Choroid plexus epithelial cell (primary cell): ENCODE measurements around the gene ASIC3.

ENCODE experiments used
- DNase-seq: peaks from one replicate; pipeline ENCODE4 v3.0.0-alpha.2; 2010; ENCODE audit warnings: low read depth
- H3K4me3 ChIP-seq: 2 replicates; pipeline ENCODE4 v1.5.1; 2011; ENCODE audit warnings: low read depth, mild to moderate bottlenecking, control low read depth, low read length, moderate library complexity
- TF ChIP-seq, protein P1 (sequence below): conservative IDR thresholded peaks from 2 replicates; pipeline ENCODE4 v1.5.1; 2011; ENCODE audit warnings: low read depth, mild to moderate bottlenecking, control low read depth, inconsistent platforms, low read length, moderate library complexity

Gene ASIC3

DNA sequence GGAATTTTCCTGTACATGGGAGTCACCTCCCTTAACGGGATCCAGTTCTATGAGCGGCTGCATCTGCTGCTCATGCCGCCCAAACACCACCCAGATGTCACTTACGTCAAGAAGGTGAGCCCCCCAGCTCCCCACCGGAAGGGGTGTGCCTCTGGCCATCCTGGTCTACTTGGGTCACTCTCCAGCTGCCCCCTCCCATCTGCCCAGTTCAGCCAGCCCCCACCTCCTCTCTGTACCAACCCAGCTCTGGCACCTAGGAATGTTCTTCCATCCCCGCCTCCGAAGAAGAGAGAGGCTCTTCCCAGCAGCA, 27.3 kb downstream of the ASIC3 start:
- DNase-seq = no peak
- TF ChIP-seq, protein P1, sequence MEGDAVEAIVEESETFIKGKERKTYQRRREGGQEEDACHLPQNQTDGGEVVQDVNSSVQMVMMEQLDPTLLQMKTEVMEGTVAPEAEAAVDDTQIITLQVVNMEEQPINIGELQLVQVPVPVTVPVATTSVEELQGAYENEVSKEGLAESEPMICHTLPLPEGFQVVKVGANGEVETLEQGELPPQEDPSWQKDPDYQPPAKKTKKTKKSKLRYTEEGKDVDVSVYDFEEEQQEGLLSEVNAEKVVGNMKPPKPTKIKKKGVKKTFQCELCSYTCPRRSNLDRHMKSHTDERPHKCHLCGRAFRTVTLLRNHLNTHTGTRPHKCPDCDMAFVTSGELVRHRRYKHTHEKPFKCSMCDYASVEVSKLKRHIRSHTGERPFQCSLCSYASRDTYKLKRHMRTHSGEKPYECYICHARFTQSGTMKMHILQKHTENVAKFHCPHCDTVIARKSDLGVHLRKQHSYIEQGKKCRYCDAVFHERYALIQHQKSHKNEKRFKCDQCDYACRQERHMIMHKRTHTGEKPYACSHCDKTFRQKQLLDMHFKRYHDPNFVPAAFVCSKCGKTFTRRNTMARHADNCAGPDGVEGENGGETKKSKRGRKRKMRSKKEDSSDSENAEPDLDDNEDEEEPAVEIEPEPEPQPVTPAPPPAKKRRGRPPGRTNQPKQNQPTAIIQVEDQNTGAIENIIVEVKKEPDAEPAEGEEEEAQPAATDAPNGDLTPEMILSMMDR = no peak
- H3K4me3 ChIP-seq = no peak overlapping the region

DNA sequence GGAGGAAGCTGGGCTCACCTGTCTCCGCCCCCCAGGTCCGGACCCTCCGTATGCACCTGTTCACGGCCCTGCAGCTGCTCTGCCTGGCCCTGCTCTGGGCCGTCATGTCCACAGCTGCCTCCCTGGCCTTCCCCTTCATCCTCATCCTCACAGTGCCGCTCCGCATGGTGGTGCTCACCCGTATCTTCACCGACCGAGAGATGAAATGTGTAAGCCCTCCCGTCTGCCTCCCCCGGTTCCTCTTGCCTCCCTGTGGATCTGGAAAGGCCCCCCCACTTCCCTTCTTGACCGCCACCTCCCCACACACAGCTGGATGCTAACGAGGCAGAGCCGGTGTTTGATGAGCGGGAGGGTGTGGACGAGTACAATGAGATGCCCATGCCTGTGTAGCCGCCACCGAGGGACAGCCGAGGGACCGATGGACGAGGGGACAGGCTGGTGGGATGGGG, 27.7 kb downstream of the ASIC3 start:
- TF ChIP-seq, protein P1 = no peak
- H3K4me3 ChIP-seq = no peak overlapping the region
- no peak for DNase-seq

DNA sequence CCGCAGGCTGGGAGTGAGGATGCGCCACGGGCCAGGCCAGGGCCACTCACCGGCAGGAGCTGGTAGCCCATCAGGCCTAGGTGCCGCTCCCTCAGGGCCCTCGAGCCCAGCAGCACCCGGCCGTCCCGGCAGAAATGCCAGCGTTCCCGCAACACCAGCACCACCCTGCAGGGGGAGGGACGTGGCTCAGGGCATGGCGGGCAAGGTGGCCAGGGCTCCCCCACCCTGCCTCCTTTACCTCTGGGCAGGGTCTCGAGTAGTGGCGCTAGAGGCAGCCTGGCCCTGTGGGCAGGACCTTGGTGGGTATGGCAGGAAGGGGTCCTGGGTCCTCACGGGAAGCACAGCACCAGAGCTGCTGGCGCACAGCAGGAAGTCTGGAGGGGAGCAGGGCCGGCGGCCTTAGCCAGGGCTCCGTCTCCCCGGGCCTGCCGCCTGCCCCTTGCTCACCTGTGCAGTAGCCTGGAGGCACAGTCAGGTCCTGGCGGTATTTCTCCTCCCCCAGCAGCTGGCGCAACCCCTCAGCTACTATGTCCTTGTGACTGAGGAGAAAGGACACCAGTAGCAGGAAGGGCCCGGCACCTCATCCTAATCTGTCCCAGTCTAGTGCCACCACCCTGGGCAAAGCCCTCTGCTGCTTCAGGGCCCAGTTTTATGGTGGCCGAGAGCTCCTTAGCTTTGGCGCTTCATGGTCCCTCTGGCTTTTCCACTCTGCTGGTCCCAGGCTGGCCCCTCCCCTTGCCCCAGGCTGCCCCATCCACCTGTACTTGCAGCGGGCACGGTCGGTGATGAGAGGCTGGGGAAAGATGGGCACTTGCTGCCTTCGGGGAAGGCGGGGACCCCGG, 28.8 kb downstream of the ASIC3 start:
- TF ChIP-seq, protein P1 = peak; percentile 51
- DNase-seq = no peak
- H3K4me3 ChIP-seq = no peak overlapping the region

DNA sequence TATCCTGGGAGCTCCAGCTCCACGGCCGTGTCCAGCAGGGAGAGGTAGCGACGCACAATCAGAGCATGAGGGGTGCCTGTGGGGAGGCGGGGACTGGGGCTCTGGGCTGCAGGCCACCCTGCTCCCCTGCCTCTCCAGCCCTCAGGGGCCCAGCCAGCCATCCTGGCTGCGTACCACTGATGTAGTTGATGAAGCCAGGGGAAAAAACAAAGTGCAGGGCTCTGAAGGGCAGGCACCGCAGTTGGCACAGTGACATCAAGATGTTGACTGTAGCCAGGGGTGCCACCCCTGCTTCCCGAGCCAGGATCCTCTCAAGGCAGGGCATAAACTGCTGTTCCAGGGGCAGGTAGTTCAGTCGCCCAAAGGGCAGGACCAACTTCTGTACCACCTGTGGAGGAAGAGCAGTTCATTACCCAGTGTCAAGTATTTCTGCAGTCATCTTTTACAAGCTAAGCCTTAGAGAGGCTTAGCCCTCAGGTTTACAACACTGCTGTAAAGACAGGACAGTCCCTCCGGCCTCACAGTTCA, 29.4 kb downstream of the ASIC3 start:
- TF ChIP-seq, protein P1 = no peak
- H3K4me3 ChIP-seq = no peak overlapping the region
- DNase-seq = no peak

DNA sequence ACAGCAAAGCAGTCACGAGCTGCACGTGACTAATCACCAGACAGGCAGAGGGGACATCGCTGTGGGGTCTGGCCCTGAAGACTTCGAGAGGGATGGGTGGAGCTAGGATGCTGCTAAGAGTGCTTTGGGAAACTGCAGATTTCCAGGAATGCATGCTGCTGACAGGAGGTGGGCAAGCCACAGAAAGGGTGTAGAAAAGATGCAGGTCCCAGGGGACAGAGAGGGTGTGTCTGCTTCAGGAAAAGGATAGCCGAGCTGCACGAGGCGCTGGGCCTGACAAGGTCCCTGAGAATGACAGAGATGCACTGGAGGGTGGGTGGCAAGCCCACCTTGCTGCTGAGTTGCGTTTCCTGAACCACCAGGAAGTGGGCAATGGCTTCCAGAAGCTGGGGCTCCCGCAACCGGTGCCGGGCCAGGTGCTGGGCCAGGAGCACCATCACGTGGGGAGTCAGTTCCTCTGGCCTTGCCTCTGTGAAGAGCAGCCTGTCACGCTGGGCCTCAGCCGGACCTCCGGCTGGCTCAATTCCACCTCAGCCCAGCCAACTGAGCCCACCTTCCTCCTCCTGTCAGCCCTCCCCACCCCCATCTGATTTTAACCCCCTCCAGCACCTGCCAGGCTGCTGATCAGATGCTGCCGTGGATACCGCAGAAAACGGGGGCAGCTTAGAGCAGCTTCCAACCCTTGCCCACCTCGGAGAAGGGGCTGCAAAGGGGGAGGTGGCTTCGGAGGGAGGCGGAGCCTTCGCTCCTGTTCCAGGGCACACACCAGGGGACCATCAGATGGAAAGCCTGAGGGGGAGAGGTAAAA, 30.1 kb downstream of the ASIC3 start:
- no peak overlapping the region for H3K4me3 ChIP-seq
- peak; percentile 61 for DNase-seq
- TF ChIP-seq, protein P1 = no peak

DNA sequence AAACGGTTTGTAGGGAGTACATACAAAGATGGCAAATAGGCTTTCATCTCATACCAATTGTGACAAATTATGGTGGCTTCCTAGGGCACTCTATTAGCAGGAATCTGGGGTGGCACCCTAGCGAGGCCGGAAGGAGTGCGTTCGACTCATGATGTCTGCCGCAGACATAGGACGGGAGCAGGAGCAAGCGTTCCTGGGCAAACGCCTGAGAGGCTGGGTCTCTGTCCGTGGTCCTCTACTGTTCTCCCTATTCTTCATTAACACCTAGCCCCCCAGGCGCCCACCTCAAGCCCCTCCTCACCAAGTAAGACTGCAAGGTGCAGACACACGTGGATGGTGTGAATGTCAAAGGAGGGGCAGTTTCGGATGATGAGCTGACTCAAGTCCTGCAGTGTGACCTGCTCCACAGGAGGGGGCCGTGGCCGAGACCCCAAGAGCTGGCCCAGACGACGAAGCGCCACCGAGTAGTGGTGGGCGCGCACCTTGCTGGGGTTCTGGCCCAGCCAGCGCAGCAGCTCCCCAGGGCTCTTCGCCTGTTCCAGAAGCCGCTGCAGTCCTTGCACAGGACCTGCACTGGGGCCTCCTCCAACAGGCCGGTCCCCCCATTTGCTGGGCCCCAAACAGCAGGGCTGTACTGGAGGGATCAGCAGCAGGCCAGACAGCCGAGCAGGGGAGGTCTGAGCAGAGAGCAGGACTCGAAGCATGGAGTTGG, 31.0 kb downstream of the ASIC3 start:
- TF ChIP-seq, protein P1 = no peak
- no peak for DNase-seq
- H3K4me3 ChIP-seq = peak overlapping the region; percentile 90
